PC-3 (cell line): ENCODE measurements around the gene KAZN.

Experiments used
- EZH2 ChIP-seq: fragments of 300-600 bp; sonication (generic); IDR thresholded peaks from one replicate; pipeline ENCODE4 v1.6.1; 2017; ENCODE audit warnings: antibody characterized with exemption, mild to moderate bottlenecking, low read length; ENCODE audit not compliant: unreplicated experiment
- EZH2phosphoT487 ChIP-seq: fragments of 300-600 bp; sonication (generic); IDR thresholded peaks from 2 replicates; pipeline ENCODE4 v1.6.1; 2018; ENCODE audit warnings: mild to moderate bottlenecking, antibody characterized with exemption, low read length, borderline replicate concordance
- TF ChIP-seq, protein P1 (sequence below): fragments of 300-600 bp; sonication (generic); conservative IDR thresholded peaks from 2 replicates; pipeline ENCODE4 v1.5.1; 2017; ENCODE audit warnings: antibody characterized with exemption, low read depth, mild to moderate bottlenecking, low read length

DNA sequence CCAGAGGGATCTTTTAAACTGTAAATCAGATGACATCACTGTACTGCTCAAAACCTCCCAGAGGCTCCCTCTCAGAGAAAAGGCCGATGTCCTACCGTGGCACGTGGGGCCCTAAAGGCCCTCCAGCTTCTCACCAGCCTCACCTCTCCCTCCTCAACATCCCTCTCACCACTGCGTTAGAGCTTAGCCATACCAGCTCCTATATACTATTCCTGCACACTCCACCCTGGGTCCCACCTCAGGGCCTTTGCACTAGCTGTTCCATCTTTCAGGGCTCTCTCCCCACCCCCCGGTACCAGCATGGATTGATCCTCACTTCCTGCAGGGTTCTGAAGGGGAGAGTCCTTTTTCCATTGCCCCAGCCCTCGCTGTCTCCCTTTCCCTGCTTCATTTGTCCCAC lies 111.8 kb downstream of the KAZN start:
- TF ChIP-seq, protein P1, sequence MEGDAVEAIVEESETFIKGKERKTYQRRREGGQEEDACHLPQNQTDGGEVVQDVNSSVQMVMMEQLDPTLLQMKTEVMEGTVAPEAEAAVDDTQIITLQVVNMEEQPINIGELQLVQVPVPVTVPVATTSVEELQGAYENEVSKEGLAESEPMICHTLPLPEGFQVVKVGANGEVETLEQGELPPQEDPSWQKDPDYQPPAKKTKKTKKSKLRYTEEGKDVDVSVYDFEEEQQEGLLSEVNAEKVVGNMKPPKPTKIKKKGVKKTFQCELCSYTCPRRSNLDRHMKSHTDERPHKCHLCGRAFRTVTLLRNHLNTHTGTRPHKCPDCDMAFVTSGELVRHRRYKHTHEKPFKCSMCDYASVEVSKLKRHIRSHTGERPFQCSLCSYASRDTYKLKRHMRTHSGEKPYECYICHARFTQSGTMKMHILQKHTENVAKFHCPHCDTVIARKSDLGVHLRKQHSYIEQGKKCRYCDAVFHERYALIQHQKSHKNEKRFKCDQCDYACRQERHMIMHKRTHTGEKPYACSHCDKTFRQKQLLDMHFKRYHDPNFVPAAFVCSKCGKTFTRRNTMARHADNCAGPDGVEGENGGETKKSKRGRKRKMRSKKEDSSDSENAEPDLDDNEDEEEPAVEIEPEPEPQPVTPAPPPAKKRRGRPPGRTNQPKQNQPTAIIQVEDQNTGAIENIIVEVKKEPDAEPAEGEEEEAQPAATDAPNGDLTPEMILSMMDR: no peak
- no peak for TF ChIP-seq EZH2
- no peak for TF ChIP-seq EZH2phosphoT487
